NCI-H2227 (cell line): ENCODE measurements around the gene TNS1.

Experiments
- DNase-seq: peaks from one replicate; lab custom pipeline; 2025; ENCODE audit not compliant: unreplicated experiment; lab: John Stamatoyannopoulos, UW

Gene TNS1

GRCh38 chr2:217916504-217917254 lies 86.1 kb downstream of the TNS1 start:
- no peak for DNase-seq

DNA sequence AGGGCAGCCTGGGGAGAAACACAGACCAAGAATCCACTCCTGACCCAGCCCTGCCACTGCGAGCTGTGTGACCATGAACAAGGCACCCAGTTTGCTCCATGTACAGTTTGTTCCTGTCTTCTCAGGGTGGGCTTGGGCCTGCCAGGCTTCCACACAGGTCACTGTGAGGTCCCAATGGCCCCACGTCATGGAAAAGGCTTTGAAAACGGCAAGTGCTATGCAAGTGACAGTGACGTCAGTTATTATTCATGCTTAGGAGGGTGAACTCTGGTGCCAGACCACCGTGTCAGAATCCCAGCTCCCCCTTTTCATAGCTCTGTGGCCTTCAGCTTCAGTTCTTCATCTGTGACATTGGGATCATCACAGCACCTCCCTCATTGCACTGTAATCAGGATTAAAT lies 87.1 kb downstream of the TNS1 start:
- no peak for DNase-seq

DNA sequence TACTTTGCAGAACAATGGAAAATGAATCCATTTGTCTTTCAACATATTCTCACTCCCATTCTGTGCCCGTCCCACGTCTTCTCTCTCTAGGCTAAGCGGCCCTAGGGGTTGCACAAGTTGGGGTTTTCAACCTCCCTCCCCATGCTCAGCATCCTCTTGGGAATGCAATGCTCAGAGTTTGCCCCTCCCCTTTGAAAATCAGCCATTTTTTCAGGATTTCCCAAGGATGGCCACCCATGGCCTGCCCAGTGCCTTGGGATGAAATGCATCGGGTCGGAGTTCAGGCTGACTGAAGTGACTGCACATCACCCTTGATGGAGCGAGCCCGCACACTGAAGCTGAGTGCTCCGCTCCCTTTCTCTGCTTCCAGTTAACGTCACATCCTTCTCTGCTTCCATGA lies 87.9 kb downstream of the TNS1 start:
- no peak for DNase-seq

DNA sequence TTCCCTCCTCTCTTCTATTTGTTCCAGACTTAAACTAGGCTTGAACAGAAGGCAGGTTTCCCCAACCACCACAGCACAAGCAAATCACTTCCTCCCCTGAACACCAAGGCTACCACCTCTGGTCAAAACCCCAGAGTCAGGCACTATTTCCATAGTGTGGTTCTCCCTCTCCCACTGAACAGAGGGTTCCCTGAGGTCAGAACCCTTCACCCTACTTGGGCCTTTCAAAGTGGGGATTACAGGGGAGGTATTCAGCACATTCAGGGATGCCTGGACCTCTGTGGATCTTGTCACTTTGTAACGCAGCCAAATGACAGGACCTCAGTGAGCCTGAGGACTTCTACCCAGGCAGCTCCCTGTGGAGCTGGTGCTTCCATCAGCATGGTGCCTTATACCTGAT lies 88.7 kb downstream of the TNS1 start:
- DNase-seq = no peak

GRCh38 chr2:217913436-217913835 lies 89.4 kb downstream of the TNS1 start:
- DNase-seq = no peak

GRCh38 chr2:217912098-217913024 lies 90.4 kb downstream of the TNS1 start:
- no peak for DNase-seq

- DNase-seq = no peak
Measured at GRCh38 chr2:217911283-217912097, 91.3 kb downstream of the TNS1 start.

DNA sequence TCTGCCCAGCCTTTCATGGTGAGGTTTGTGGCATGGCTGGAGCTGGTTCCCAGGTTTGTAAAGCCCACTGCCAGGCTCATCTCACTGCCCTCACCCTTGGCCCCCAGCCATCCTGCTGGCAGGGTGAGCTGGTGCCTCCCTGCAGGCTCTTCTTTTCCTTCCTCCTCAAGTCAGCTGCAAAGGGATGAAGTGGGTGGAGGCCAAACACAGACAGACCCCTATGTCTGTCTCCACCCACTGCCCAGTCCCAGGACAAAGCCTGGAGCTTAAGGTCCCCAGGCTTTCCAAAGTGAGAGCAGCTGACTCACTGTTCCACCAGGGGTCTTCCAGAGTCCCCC lies 92.0 kb downstream of the TNS1 start:
- no peak for DNase-seq

DNA sequence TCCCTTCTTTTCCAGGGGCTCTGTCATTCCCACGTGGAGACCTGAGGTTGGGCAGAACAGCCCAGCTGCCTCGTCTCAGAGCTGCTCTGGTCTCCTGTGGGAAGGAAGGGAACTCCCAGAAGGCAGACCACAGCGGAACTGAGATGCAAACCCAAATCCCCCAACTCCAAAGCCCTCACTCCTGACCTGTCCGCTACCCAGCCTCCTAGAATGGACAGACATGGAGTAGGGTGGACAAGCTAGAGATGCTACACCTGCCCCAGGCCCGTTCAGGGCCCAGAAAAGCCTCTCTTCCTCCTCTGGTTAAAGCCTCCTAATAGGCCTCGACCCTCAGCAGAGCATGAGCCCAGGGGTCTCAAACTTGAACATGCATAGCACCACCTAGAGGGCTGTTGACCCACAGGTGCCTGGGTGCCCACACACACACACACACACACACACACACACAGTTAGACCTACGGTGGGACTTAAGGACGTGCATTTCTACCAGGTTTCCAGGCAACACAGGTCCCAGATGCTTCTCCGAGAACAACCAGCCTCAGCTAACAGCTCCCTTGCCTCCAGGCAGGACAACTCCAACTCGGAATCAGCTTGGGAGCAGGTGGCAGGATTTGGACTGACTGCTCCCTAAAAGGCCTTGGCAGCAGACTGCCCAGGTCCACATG lies 93.5 kb downstream of the TNS1 start:
- no peak for DNase-seq

- no peak for DNase-seq
Measured at GRCh38 chr2:217908544-217908943, 94.3 kb downstream of the TNS1 start.

GRCh38 chr2:217907266-217907665 lies 95.5 kb downstream of the TNS1 start:
- no peak for DNase-seq

- DNase-seq = no peak
Measured at GRCh38 chr2:217906798-217907197, 96.0 kb downstream of the TNS1 start.

GRCh38 chr2:217905896-217906295 lies 96.9 kb downstream of the TNS1 start:
- no peak for DNase-seq

DNA sequence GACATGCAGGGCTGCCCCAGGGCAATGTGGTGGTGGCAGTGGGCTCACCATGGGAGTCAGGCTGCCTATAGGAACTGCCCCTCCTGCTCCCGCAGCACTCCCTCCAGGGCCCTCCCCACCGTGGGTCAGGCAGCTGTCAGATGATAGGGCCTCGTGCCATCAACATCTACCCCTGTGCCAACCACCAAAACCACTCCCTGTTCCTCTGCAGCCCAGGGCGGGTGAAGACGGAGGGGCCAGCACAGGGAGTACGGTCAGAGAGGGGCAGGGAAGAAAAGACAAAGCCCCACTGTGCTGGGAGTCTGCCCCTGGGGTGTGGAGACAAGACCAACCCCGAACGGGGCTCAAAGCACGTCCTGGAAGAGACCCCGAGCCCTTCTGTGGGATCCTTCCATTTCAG lies 97.4 kb downstream of the TNS1 start:
- no peak for DNase-seq

DNA sequence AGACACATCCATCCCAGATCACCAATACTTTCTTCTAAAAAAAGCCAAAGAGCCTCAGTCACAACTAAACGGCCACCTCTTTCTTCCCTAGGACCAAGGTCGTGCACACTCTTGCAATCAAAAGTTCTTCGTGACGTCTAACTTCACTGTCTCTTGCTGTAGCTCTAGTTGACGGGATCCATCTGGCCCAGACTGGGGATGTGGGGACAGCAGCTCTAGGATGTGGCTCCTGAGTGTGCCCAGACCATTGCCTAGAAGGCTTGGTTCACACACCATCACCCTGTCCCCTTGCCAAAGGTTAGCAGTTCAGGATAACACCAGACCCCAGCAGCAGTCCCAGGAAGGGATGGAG lies 98.2 kb downstream of the TNS1 start:
- DNase-seq = no peak

- no peak for DNase-seq
Measured at GRCh38 chr2:217903859-217904613, 98.8 kb downstream of the TNS1 start.

DNA sequence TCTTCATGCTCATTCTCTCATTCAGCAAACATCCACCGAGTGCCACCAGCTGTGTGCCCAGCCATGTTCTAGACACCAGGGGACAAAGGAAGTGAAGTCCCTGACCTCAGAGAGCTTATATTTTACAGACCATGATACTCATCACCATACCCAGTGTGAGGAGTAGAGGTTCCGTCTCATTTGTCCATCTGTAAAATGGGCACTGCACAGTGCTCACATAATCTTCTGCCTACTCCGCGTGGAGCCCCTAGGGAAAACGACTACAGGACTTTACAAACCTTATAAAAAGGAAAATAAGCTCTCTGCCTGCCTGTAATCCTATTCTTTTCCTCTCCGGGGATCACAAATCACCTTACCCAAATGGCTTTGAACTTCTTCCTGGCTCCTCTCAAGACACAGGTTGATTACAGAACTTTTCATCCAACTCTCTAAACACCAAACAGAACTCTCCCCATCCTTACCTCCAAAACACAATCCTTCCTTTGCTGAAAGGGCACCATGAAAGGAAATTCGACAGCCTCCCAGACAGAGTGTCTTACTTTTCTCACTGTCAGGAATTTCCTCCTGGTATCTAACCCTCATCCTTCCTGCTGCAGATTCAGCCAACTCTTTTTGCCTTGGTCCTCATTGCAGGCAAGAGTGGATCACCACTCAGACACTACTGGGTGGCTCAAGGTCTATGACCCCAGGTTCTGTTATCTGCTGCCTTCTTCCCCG lies 99.5 kb downstream of the TNS1 start:
- no peak for DNase-seq

GRCh38 chr2:217902379-217903141 lies 100.2 kb downstream of the TNS1 start:
- DNase-seq = no peak

- no peak for DNase-seq
Measured at GRCh38 chr2:217901835-217902378, 100.9 kb downstream of the TNS1 start.
